Tibial nerve (tissue), 4 donors: ENCODE results near the gene COQ4. TPM values are rescaled to one million over a fixed set of nuclear protein-coding genes. Genes with fewer than 3 reads are reported as not detected.
A peak's percentile ranks its signal among the peaks of the same experiment; 100 is the strongest.

Source experiments
- DNase-seq, 2 donors: peaks; one replicate each; pipeline ENCODE4 v3.0.0-alpha.2; 2019; ENCODE audit warnings: low spot score in 2 of 2
- H3K27ac ChIP-seq, 4 donors: fragments of 200-600 bp; sonication (generic) in 3 of 4; one replicate each; pipeline ENCODE4 v1.5.1; 2017 to 2019; ENCODE audit warnings: mild to moderate bottlenecking in 1 of 4
- H3K27me3 ChIP-seq, 2 donors: fragments of 200-600 bp; sonication (generic) in 1 of 2; one replicate each; pipeline versions ENCODE4 v1.5.1 to v1.6.0; 2017 to 2019
- H3K36me3 ChIP-seq, 3 donors: fragments of 200-600 bp; sonication (generic); one replicate each; pipeline ENCODE4 v1.5.1; 2018 to 2019
- H3K4me1 ChIP-seq, 4 donors: fragments of 200-600 bp; sonication (generic) in 3 of 4; one replicate each; pipeline ENCODE4 v1.5.1; 2017 to 2019
- H3K4me3 ChIP-seq, 4 donors: fragments of 200-600 bp; sonication (generic) in 3 of 4; one replicate each; pipeline ENCODE4 v1.5.1; 2017 to 2019; ENCODE audit warnings: mild to moderate bottlenecking in 1 of 4, moderate library complexity in 1 of 4
- H3K9me3 ChIP-seq, 4 donors: fragments of 200-600 bp; sonication (generic) in 3 of 4; one replicate each; pipeline ENCODE4 v1.5.1; 2017 to 2019
- EP300 ChIP-seq, 2 donors: sonication (generic); formaldehyde crosslinking; IDR thresholded peaks; one replicate each; pipeline ENCODE4 v1.6.1; 2017; ENCODE audit warnings: antibody characterized with exemption in 2 of 2, mild to moderate bottlenecking in 1 of 2
- POLR2A ChIP-seq, 2 donors: fragments of 450-650 bp; IDR thresholded peaks; one replicate each; pipeline ENCODE4 v1.6.1; 2017; ENCODE audit warnings: antibody characterized with exemption in 2 of 2, mild to moderate bottlenecking in 2 of 2, moderate library complexity in 2 of 2
- WGBS, 2 donors: methylation state at CpG; one replicate each; pipeline ENCODE4 v1.1.5; 2018; 5-methylcytosine and 5-hydroxymethylcytosine counted together
- total RNA-seq, 4 donors: library from RNA; depleted of rRNA; stranded (reverse); fragments of >200 nt; gene quantifications; one replicate each; pipeline ENCODE4 v1.1.0, GENCODE V29; 2016
- TF ChIP-seq, protein P1 (sequence below), 5 experiments: fragments of 200-600 bp in 3 of 5; fragments of 450-650 bp in 2 of 5; sonication (generic) in 3 of 5; IDR thresholded peaks; one replicate each; pipeline ENCODE4 v1.5.1; 2016 to 2019; ENCODE audit warnings: antibody characterized with exemption in 5 of 5, mild to moderate bottlenecking in 3 of 5, moderate library complexity in 2 of 5

The COQ4 gene
- total RNA-seq, 4 donors from 2014 or later, result 50.5 to 71.7 (median 65.5) TPM

DNA sequence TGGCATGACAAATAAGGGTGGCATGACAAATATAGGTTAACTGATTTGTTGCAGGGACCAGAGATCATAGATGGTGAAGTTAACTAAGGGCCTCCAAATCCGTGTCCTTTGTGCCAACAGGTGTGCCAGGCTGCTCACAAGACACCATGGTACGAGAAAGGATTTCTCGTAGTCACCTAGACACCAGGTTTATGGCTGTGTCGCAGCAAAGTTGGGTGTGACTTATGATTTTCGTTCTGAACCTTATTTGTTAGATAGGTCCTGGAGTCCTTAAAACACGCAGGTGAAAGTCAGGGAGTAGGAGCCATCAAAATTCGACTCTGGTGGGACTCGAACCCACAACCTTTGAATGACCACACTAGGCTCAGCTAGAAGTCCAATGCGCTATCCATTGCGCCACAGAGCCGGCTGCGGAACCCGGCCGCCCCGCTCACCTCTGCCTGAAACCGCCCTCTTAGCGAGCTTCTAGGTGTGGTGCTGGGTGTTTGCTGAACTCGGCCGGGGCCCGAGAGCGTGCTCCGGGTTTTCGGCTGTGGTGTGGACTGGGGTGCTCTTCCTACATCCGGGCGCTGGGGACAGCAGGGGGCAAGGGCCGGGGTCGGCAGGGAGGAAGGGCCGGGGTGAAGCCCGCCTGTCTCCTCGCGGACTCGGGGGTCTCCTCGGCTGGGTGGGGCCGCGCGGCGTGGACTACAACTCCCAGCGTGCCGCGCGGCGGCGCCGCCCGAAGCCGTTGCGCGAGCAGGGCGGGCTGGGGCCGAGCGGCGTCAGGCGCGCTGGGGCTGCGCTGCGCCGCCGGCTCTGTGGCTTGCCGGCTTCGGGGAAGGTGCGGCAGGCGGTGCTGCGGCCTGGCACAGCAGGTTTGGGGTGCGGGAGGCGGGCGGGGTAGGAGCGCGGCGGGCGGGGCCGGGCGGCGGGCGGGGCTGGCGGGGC, 17.4 kb downstream of the COQ4 start, which contains the start of gene SLC27A4:
Gene SLC27A4 (plus strand): TSS at position 767 of the 930 bp plus-strand sequence. CDS start 2,606 bp downstream, outside the sequence.
- TF ChIP-seq EP300 (IDR thresholded peaks at IDR 0.05), result no peak
- TF ChIP-seq, protein P1, sequence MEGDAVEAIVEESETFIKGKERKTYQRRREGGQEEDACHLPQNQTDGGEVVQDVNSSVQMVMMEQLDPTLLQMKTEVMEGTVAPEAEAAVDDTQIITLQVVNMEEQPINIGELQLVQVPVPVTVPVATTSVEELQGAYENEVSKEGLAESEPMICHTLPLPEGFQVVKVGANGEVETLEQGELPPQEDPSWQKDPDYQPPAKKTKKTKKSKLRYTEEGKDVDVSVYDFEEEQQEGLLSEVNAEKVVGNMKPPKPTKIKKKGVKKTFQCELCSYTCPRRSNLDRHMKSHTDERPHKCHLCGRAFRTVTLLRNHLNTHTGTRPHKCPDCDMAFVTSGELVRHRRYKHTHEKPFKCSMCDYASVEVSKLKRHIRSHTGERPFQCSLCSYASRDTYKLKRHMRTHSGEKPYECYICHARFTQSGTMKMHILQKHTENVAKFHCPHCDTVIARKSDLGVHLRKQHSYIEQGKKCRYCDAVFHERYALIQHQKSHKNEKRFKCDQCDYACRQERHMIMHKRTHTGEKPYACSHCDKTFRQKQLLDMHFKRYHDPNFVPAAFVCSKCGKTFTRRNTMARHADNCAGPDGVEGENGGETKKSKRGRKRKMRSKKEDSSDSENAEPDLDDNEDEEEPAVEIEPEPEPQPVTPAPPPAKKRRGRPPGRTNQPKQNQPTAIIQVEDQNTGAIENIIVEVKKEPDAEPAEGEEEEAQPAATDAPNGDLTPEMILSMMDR (IDR thresholded peaks at IDR 0.05), result peak in 1 of 5 experiments; percentile 14
- peak in 1 of 2 donors; percentile 21 for TF ChIP-seq POLR2A (IDR thresholded peaks at IDR 0.05)
- H3K36me3 ChIP-seq, result peaks cover 0 to 26% (median 10%) of the 10 kb centered on the region in 3 donors
- peak within 1 kb of the TSS; percentile 21 to 82 (median 79) for H3K27ac ChIP-seq
- H3K4me1 ChIP-seq, result peaks cover 0 to 19% (median 10%) of the 10 kb centered on the region in 4 donors
- peak; percentile 28 to 37 for DNase-seq
- H3K9me3 ChIP-seq, result no peaks in the 10 kb centered on the region
- WGBS, 2 donors, result 9 to 17% methylated on average over 29 to 52 of the region's 75 CpGs
- H3K27me3 ChIP-seq, result no peaks in the 10 kb centered on the region
- peak within 1 kb of the TSS; percentile 78 to 92 (median 88) for H3K4me3 ChIP-seq

DNA sequence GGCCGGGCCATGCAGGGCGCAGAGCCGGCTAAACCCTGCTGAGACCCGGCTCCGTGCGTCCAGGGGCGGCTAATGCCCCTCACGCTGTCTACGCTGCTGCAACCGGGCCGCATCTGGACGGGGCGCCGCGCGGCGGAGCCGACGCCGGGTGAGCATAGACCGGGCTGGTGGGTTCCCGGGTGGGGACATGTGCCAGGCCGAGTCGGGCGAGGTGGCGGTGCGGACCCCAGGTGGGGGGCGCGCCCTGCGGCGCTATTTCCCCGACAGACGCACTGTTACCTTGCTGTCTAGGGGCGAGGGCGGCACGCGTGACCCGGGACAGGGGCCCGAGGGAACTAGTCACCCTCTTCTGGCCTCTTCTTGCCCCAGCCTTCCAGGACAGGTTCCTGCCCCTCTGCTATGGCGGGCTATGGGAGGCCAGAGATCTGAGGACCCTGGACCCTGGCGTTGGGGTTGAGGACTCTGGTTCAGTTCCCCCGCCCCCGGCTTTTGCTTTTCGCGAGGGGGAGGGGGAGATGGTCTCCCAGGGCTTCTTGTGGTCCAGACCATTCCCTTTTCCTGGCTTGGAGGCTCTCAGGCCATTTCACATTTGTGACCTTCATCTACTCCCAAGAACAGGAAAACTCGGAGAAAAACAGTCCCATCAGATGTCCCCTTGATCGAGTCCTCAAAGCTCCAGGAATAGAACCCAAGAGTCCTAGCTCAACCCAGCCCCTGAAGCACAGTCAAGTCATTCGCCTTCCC, 18.2 kb downstream of the COQ4 start:
- no peak for DNase-seq
- Histone ChIP-seq H3K4me3 (peak overlapping the region; percentile 78 to 92 (median 88)), H3K27me3 (no peaks in the 10 kb centered on the region), H3K36me3 (peaks cover 0 to 33% (median 10%) of the 10 kb centered on the region in 3 donors), H3K4me1 (peaks cover 0 to 19% (median 10%) of the 10 kb centered on the region in 4 donors), H3K9me3 (no peaks in the 10 kb centered on the region), H3K27ac (peak overlapping the region; percentile 21 to 82 (median 64))
- TF ChIP-seq, protein P1 (IDR thresholded peaks at IDR 0.05), result no peak
- TF ChIP-seq POLR2A (IDR thresholded peaks at IDR 0.05), result no peak
- no peak for TF ChIP-seq EP300 (IDR thresholded peaks at IDR 0.05)
- WGBS, 2 donors, result 2% methylated on average over 9 to 34 of the region's 48 CpGs

DNA sequence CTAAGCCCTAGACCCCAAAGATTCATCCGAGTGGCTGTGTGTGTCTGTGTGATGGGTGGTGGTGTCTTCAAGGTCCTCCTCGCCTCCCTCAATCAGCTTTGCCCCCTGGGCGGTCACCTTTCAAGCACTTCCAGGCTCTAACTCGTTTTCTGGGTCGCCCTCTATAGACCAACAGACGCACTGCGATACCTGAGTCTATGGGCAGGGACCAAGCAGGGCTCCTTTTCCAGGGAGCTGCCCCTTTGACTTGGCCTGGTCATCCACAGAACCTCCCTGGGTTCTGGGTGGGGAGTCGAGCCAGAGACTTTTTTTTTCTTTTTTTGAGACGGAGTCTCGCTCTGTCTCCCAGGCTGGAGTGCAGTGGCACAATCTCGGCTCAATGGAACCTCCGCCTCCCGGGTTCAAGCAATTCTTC, 18.8 kb downstream of the COQ4 start:
- Histone ChIP-seq H3K36me3 (peaks cover 0 to 39% (median 10%) of the 10 kb centered on the region in 3 donors), H3K9me3 (no peaks in the 10 kb centered on the region), H3K4me1 (peaks cover 0 to 19% (median 10%) of the 10 kb centered on the region in 4 donors), H3K27me3 (no peaks in the 10 kb centered on the region), H3K4me3 (peak overlapping the region; percentile 78 to 92 (median 88)), H3K27ac (peak overlapping the region in 2 of 4 donors; percentile 80 to 82)
- peak in 1 of 2 donors; percentile 65 for DNase-seq
- TF ChIP-seq POLR2A (IDR thresholded peaks at IDR 0.05), result no peak
- TF ChIP-seq, protein P1 (IDR thresholded peaks at IDR 0.05), result peak; percentile 46 to 63 (median 58)
- 33 to 38% methylated on average over 13 of the region's 13 CpGs for WGBS, 2 donors

DNA sequence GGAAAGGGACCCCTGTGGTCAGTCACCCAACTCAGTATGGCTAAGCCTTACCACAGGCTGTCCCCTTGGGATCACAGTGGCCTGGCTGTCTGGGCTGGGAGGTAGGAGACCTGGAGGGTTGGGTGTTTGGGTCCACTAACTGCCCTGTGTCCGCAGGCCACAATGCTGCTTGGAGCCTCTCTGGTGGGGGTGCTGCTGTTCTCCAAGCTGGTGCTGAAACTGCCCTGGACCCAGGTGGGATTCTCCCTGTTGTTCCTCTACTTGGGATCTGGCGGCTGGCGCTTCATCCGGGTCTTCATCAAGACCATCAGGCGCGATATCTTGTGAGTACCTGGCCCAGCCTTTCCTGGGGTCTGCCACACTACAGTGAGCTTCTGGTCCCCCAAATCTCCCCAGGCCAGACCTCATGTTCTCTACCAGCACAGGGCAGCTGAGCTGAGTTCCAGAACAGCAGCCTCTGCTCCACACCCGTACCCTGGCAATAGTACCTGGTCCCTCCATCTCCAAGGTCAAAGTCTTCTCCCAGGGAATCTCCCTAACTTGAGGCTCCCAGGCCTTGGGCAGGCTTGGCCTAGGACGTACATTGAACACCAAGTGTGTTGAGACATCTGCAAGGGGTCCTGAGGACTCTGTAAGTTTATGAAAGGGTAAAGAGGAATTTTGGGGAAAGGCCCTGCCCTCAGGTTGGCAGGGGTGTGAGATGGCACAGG, 20.5 kb downstream of the COQ4 start:
- Histone ChIP-seq H3K27me3 (no peaks in the 10 kb centered on the region), H3K36me3 (peaks cover 0 to 55% (median 13%) of the 10 kb centered on the region in 3 donors), H3K4me1 (peaks cover 0 to 19% (median 10%) of the 10 kb centered on the region in 4 donors), H3K4me3 (no peak overlapping the region), H3K27ac (no peak overlapping the region), H3K9me3 (no peaks in the 10 kb centered on the region)
- TF ChIP-seq POLR2A (IDR thresholded peaks at IDR 0.05), result no peak
- TF ChIP-seq EP300 (IDR thresholded peaks at IDR 0.05), result no peak
- TF ChIP-seq, protein P1 (IDR thresholded peaks at IDR 0.05), result no peak
- DNase-seq, result no peak
- WGBS, 2 donors, result 95% methylated on average over 7 to 8 of the region's 8 CpGs
